Small intestine (tissue), 7 donors: ENCODE data around the gene GRIN2B. TPM values are rescaled to one million over a fixed set of nuclear protein-coding genes. Genes with fewer than 3 reads are reported as not detected.

Experiments
- DNase-seq, 2 donors: peaks; one replicate each; pipeline versions ENCODE4 v3.0.0 to v3.0.0-alpha.2; 2013
- FAIRE-seq: peaks from 2 replicates; lab custom pipeline; 2012; peaks lifted over from hg19 to GRCh38; lab: Jason Lieb, UNC
- H3K27ac ChIP-seq, 3 donors: one replicate each; pipeline ENCODE4 v1.5.1; 2013; ENCODE audit warnings: low read length in 2 of 3, mild to moderate bottlenecking in 2 of 3, control low read depth in 1 of 3, inconsistent platforms in 1 of 3, low read depth in 1 of 3, moderate library complexity in 1 of 3
- H3K27me3 ChIP-seq, 3 donors: one replicate each; pipeline ENCODE4 v1.6.1; 2013; ENCODE audit warnings: low read length in 3 of 3, inconsistent platforms in 1 of 3; ENCODE audit not compliant: control insufficient read depth in 3 of 3, insufficient read depth in 3 of 3
- H3K36me3 ChIP-seq, 3 donors: one replicate each; pipeline ENCODE4 v1.6.1; 2013; ENCODE audit warnings: low read length in 3 of 3, inconsistent platforms in 1 of 3, low read depth in 1 of 3, mild to moderate bottlenecking in 1 of 3, moderate library complexity in 1 of 3; ENCODE audit not compliant: control insufficient read depth in 3 of 3, insufficient read depth in 2 of 3
- H3K4me1 ChIP-seq, 3 donors: one replicate each; pipeline ENCODE4 v1.6.1; 2013; ENCODE audit warnings: low read length in 2 of 3, inconsistent platforms in 1 of 3, low read depth in 1 of 3, mild to moderate bottlenecking in 1 of 3, moderate library complexity in 1 of 3; ENCODE audit not compliant: control insufficient read depth in 3 of 3, insufficient read depth in 2 of 3
- H3K4me3 ChIP-seq, 3 donors: one replicate each; pipeline ENCODE4 v1.5.1; 2013; ENCODE audit warnings: low read length in 3 of 3, control low read depth in 1 of 3, inconsistent platforms in 1 of 3, low read depth in 1 of 3, mild to moderate bottlenecking in 1 of 3, moderate library complexity in 1 of 3
- H3K9me3 ChIP-seq, 2 donors: one replicate each; pipeline ENCODE4 v1.6.1; 2013; ENCODE audit warnings: low read depth in 1 of 2, low read length in 1 of 2; ENCODE audit not compliant: control insufficient read depth in 2 of 2, insufficient read depth in 1 of 2
- WGBS, 3 donors: extraction: QIAGEN DNeasy Blood & Tissue Kit; methylation state at CpG; one replicate each; pipeline ENCODE4 v1.1.7; 2013; 5-methylcytosine and 5-hydroxymethylcytosine counted together
- polyA plus RNA-seq, 4 donors: library from polyadenylated mRNA; stranded (reverse) in 3 of 4; unstranded in 1 of 4; fragments of 200-250 nt in 3 of 4; fragments of 120-200 nt in 1 of 4; gene quantifications; one replicate each; pipeline versions ENCODE4 v1.2.1 to v1.2.3, GENCODE V29; 2013
- donor health status: healthy with polysubstance abuse.
- donor health status: control.
- donor health status: control.
- donor health status: Bipolar disorder and iron deficiency.
- donor health status: healthy.

GRIN2B gene
- polyA plus RNA-seq, 4 donors = under 0.01 to 0.06 (median 0.01) TPM; not detected in 1

- H3K9me3 ChIP-seq = no peaks in the 10 kb centered on the region
- no peak for FAIRE-seq
- 70 to 85% (median 74%) methylated on average over 4 of the region's 4 CpGs for WGBS, 3 donors
These were observed 10.6 kb downstream of the GRIN2B start for GRCh38 chr12:13970803-13971202.

GRCh38 chr12:13968281-13968680 is 13.1 kb downstream of the GRIN2B start:
- no peak for FAIRE-seq
- H3K36me3 ChIP-seq = no peaks in the 10 kb centered on the region
- no peaks in the 10 kb centered on the region for H3K4me1 ChIP-seq
- no peaks in the 10 kb centered on the region for H3K9me3 ChIP-seq
- no peak overlapping the region for H3K4me3 ChIP-seq
- no peak overlapping the region for H3K27ac ChIP-seq
- WGBS, 3 donors = 63 to 75% (median 65%) methylated on average over 3 of the region's 3 CpGs
- DNase-seq = no peak
- peaks cover 0 to 5% (median 4%) of the 10 kb centered on the region in 3 donors for H3K27me3 ChIP-seq

More at GRCh38 chr12:13970803-13971202, 10.6 kb downstream of the GRIN2B start:
- Histone ChIP-seq H3K4me1 (no peaks in the 10 kb centered on the region), H3K36me3 (no peaks in the 10 kb centered on the region), H3K4me3 (no peak overlapping the region), H3K27me3 (no peaks in the 10 kb centered on the region), H3K27ac (no peak overlapping the region)
- no peak for DNase-seq

- FAIRE-seq (no peak), DNase-seq (no peak)
- WGBS, 3 donors = 79 to 85% (median 85%) methylated on average over 5 of the region's 5 CpGs
- no peaks in the 10 kb centered on the region for H3K4me1 ChIP-seq
- H3K27me3 ChIP-seq = peaks cover 0 to 5% (median 4%) of the 10 kb centered on the region in 3 donors
- no peak overlapping the region for H3K4me3 ChIP-seq
- H3K27ac ChIP-seq = no peak overlapping the region
- no peaks in the 10 kb centered on the region for H3K36me3 ChIP-seq
- H3K9me3 ChIP-seq = no peaks in the 10 kb centered on the region
These were observed 16.7 kb downstream of the GRIN2B start for GRCh38 chr12:13964666-13965065.

- Histone ChIP-seq H3K9me3 (peaks cover 0 to 3% of the 10 kb centered on the region in 2 donors), H3K27ac (no peak overlapping the region), H3K27me3 (peaks cover 0 to 5% (median 4%) of the 10 kb centered on the region in 3 donors), H3K4me3 (no peak overlapping the region), H3K36me3 (no peaks in the 10 kb centered on the region), H3K4me1 (no peaks in the 10 kb centered on the region)
- FAIRE-seq = no peak
- peak in 1 of 2 donors; percentile 9 for DNase-seq
- 73 to 94% (median 79%) methylated on average over 5 to 8 of the region's 8 CpGs for WGBS, 3 donors
These were observed 18.7 kb downstream of the GRIN2B start for GRCh38 chr12:13962699-13963098.

DNA sequence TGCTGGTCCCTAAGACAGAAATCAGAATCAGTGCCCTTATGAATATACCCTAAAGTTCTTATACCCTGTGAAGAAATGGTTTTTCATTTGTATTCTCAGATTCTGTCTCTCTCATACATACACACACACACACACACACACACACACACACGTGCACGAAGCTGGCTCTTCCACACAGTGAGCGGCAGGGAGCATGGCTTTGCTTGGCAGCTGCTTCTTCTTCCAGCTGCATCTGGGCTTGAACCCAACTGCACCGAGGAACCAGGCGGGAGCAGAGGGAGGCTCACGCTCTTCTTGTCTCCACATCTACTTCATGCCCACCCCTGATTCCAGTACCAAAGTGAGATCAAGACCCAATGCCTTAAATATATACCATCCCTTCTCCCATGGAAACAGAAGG is 19.4 kb downstream of the GRIN2B start:
- no peaks in the 10 kb centered on the region for H3K36me3 ChIP-seq
- DNase-seq (no peak), FAIRE-seq (no peak)
- peaks cover 0 to 3% of the 10 kb centered on the region in 2 donors for H3K9me3 ChIP-seq
- no peak overlapping the region for H3K27ac ChIP-seq
- WGBS, 3 donors = 51 to 77% (median 69%) methylated on average over 6 of the region's 6 CpGs
- peaks cover 0 to 5% (median 4%) of the 10 kb centered on the region in 3 donors for H3K27me3 ChIP-seq
- no peaks in the 10 kb centered on the region for H3K4me1 ChIP-seq
- H3K4me3 ChIP-seq = no peak overlapping the region

- H3K36me3 ChIP-seq = no peaks in the 10 kb centered on the region
- H3K9me3 ChIP-seq = peaks cover 0 to 3% of the 10 kb centered on the region in 2 donors
- peaks cover 0 to 3% (median 0%) of the 10 kb centered on the region in 3 donors for H3K27me3 ChIP-seq
- no peak overlapping the region for H3K4me3 ChIP-seq
- 46 to 59% (median 54%) methylated on average over 9 of the region's 9 CpGs for WGBS, 3 donors
- no peak overlapping the region for H3K27ac ChIP-seq
- no peak for FAIRE-seq
- H3K4me1 ChIP-seq = no peaks in the 10 kb centered on the region
- peak; percentile 21 to 26 for DNase-seq
These were observed 22.2 kb downstream of the GRIN2B start for GRCh38 chr12:13959131-13959723.

DNA sequence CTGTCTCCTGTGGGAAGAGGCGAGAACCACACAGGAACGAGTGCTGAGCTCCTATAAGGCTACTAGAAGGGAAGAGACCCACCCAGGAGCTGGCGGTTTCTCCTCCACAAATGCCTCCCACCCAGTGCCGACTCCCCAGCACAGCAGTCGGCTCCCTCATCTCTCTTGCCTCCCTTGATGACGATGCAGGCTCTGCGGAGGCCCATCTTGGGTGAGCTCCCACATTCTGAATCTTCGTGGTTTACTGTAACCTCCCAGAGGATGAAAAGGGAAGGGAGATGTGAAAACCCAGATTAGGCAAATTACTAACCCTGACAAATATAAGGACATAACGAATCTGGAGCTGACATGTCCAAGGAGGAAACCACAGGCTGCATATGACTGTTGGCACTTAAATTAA is 23.8 kb downstream of the GRIN2B start:
- Histone ChIP-seq H3K4me1 (no peaks in the 10 kb centered on the region), H3K36me3 (no peaks in the 10 kb centered on the region)
- no peak for FAIRE-seq

GRCh38 chr12:13956060-13956590 is 25.3 kb downstream of the GRIN2B start:
- 82 to 83% (median 83%) methylated on average over 15 of the region's 15 CpGs for WGBS, 3 donors
- H3K27ac ChIP-seq = no peak overlapping the region
- no peak for DNase-seq

More for the DNA sequence above, 23.8 kb downstream of the GRIN2B start:
- Histone ChIP-seq H3K27me3 (no peaks in the 10 kb centered on the region), H3K4me3 (no peak overlapping the region), H3K27ac (no peak overlapping the region), H3K9me3 (peaks cover 0 to 3% of the 10 kb centered on the region in 2 donors)
- 80 to 93% (median 85%) methylated on average over 9 of the region's 9 CpGs for WGBS, 3 donors
- DNase-seq = no peak

More at GRCh38 chr12:13956060-13956590, 25.3 kb downstream of the GRIN2B start:
- Histone ChIP-seq H3K9me3 (peaks cover 0 to 3% of the 10 kb centered on the region in 2 donors), H3K4me1 (no peaks in the 10 kb centered on the region), H3K4me3 (no peak overlapping the region), H3K36me3 (no peaks in the 10 kb centered on the region), H3K27me3 (no peaks in the 10 kb centered on the region)
- no peak for FAIRE-seq
